T-helper 1 cell treated with Interleukin-12 subunit alpha and Interleukin-12 subunit beta and Interleukin-4 antibody, amounts not matched to agents 30 μg/mL and 1 μg/mL, for 36 hours (primary cell): ENCODE measurements around the gene UXS1.

Source experiments
- H3K27ac Mint-ChIP-seq: one replicate; pipeline ENCODE4 v1.8.0; 2021; ENCODE audit warnings: mild to moderate bottlenecking, mixed read lengths
- H3K27me3 Mint-ChIP-seq: one replicate; pipeline ENCODE4 v1.8.0; 2021; ENCODE audit warnings: low read depth, mixed read lengths
- H3K36me3 Mint-ChIP-seq: one replicate; pipeline ENCODE4 v1.8.0; 2021; ENCODE audit warnings: low read depth, mixed read lengths
- H3K4me1 Mint-ChIP-seq: one replicate; pipeline ENCODE4 v1.8.0; 2021; ENCODE audit warnings: low read depth, mixed read lengths
- H3K4me3 Mint-ChIP-seq: one replicate; pipeline ENCODE4 v1.8.0; 2021; ENCODE audit warnings: mild to moderate bottlenecking, moderate library complexity, mixed read lengths
- H3K9me3 Mint-ChIP-seq: one replicate; pipeline ENCODE4 v1.8.0; 2021; ENCODE audit warnings: mixed read lengths

Gene UXS1

DNA sequence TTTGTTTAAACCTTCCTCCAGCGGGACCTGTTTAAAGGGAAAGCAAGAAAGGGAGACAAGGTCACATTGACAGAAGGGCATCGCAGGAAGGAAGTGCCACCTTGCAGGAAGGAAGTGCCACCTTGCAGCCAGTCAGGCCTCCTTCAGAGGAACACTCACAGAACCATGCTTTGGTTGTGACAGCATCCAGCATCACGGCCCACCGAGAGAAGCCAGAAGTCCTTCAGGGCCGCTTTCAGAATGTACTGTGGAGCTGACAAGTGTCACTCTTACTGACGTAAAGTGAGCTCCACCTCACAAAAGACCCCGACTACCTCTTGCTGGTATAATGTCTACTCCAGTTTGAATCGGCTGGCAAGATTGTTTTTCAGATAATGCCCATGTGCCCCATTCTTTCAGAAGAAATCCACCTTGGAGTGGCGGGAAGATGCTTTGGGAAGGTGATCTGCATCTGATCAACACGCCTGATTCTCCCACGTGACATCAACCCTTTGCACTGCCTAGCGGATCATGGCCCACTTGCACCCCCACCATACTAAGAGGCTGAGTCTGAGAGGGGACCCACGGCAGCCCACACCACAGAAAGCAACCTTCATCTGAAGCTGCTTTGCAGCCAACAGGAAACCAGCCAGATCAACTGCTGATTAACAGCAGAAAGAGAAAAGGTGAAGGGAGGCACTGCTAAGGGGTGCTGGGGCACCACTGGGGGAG lies 99.8 kb downstream of the UXS1 start:
- H3K27me3 Mint-ChIP-seq = no peaks in the 10 kb centered on the region
- peaks cover 33% of the 10 kb centered on the region for H3K4me1 Mint-ChIP-seq
- no peaks in the 10 kb centered on the region for H3K9me3 Mint-ChIP-seq
- H3K4me3 Mint-ChIP-seq = peak overlapping the region; percentile 75
- peaks cover 36% of the 10 kb centered on the region for H3K36me3 Mint-ChIP-seq
- H3K27ac Mint-ChIP-seq = peak overlapping the region; percentile 88

- peaks cover 37% of the 10 kb centered on the region for H3K36me3 Mint-ChIP-seq
- H3K27me3 Mint-ChIP-seq = no peaks in the 10 kb centered on the region
- H3K27ac Mint-ChIP-seq = no peak overlapping the region
- peaks cover 34% of the 10 kb centered on the region for H3K4me1 Mint-ChIP-seq
- no peak overlapping the region for H3K4me3 Mint-ChIP-seq
- H3K9me3 Mint-ChIP-seq = no peaks in the 10 kb centered on the region
Measured at GRCh38 chr2:106090916-106091618, 103.0 kb downstream of the UXS1 start.

GRCh38 chr2:106089611-106090010 lies 104.5 kb downstream of the UXS1 start:
- H3K27ac Mint-ChIP-seq = no peak overlapping the region
- no peak overlapping the region for H3K4me3 Mint-ChIP-seq
- H3K27me3 Mint-ChIP-seq = no peaks in the 10 kb centered on the region
- H3K36me3 Mint-ChIP-seq = peaks cover 34% of the 10 kb centered on the region
- no peaks in the 10 kb centered on the region for H3K9me3 Mint-ChIP-seq
- peaks cover 32% of the 10 kb centered on the region for H3K4me1 Mint-ChIP-seq

DNA sequence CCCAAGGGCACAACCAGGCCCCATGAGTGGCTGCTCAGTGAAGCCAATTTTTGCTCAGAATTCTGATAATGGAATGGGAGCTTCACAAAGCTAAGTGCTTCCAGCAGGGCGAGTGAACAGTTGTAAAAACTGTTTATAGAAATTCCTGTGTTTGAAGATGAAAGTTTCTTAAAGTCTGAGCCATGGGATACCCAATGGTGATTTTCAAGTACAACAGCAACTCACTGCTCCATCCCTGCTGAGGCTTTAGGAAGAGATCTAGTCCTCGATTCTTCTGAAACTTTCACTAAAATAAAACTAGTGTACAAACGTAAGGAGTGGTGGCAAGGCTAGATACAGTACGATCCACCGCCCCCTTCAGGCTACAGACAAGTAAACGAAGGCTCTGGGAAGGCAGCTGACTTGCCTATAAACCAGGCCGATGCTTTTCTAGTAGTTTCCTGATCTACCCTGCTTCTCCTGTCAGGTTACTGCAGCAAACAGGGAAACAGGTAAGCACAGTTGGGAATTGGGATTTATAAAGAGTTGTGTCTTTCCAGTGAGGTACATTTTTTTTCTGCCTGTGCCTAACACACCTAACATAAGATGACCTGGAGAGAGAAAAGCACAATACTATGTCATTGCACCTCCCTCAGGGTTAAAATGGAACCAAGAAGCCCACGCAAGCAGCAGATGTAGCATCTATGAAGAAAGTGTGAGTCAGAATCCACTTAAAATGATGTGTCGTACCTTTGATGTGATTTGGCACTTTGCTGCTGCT lies 108.7 kb downstream of the UXS1 start:
- no peaks in the 10 kb centered on the region for H3K9me3 Mint-ChIP-seq
- peaks cover 8% of the 10 kb centered on the region for H3K27me3 Mint-ChIP-seq
- no peak overlapping the region for H3K4me3 Mint-ChIP-seq
- peak overlapping the region; percentile 79 for H3K27ac Mint-ChIP-seq
- H3K4me1 Mint-ChIP-seq = peaks cover 21% of the 10 kb centered on the region
- peaks cover 5% of the 10 kb centered on the region for H3K36me3 Mint-ChIP-seq

- Mint-ChIP-seq H3K9me3 (no peaks in the 10 kb centered on the region), H3K4me3 (no peak overlapping the region), H3K27me3 (peaks cover 8% of the 10 kb centered on the region), H3K4me1 (peaks cover 8% of the 10 kb centered on the region), H3K27ac (no peak overlapping the region), H3K36me3 (peaks cover 1% of the 10 kb centered on the region)
Measured at GRCh38 chr2:106080959-106081358, 113.1 kb downstream of the UXS1 start.

GRCh38 chr2:106078096-106078495 lies 116.0 kb downstream of the UXS1 start:
- H3K4me1 Mint-ChIP-seq = peaks cover 5% of the 10 kb centered on the region
- H3K27me3 Mint-ChIP-seq = peaks cover 5% of the 10 kb centered on the region
- H3K36me3 Mint-ChIP-seq = peaks cover 1% of the 10 kb centered on the region
- no peak overlapping the region for H3K4me3 Mint-ChIP-seq
- no peak overlapping the region for H3K27ac Mint-ChIP-seq
- H3K9me3 Mint-ChIP-seq = no peaks in the 10 kb centered on the region

- Mint-ChIP-seq H3K9me3 (no peaks in the 10 kb centered on the region), H3K4me1 (peaks cover 5% of the 10 kb centered on the region), H3K36me3 (peaks cover 1% of the 10 kb centered on the region), H3K4me3 (no peak overlapping the region), H3K27ac (no peak overlapping the region), H3K27me3 (peaks cover 5% of the 10 kb centered on the region)
Measured at GRCh38 chr2:106076941-106077340, 117.2 kb downstream of the UXS1 start.

DNA sequence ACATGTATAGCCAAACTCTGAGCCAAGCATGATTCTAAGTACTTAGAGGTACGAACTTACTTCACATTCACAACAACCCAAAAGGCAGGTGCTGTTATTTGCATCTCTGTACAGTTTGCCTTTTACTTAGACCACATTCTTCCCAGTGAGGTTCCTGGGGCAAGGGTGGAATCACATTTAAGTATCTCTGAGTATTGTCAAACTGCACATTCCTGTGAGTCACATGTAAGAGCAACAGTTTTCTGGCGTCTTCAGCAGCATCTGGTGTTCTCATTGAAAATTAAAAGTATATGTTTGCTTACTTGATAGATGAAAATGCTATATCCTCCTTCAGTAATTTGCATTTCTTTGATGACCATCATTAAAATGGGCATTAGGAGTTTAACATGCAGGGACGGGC lies 119.1 kb downstream of the UXS1 start:
- no peak overlapping the region for H3K27ac Mint-ChIP-seq
- H3K4me1 Mint-ChIP-seq = peaks cover 5% of the 10 kb centered on the region
- H3K4me3 Mint-ChIP-seq = no peak overlapping the region
- H3K9me3 Mint-ChIP-seq = no peaks in the 10 kb centered on the region
- no peaks in the 10 kb centered on the region for H3K36me3 Mint-ChIP-seq
- H3K27me3 Mint-ChIP-seq = no peaks in the 10 kb centered on the region

DNA sequence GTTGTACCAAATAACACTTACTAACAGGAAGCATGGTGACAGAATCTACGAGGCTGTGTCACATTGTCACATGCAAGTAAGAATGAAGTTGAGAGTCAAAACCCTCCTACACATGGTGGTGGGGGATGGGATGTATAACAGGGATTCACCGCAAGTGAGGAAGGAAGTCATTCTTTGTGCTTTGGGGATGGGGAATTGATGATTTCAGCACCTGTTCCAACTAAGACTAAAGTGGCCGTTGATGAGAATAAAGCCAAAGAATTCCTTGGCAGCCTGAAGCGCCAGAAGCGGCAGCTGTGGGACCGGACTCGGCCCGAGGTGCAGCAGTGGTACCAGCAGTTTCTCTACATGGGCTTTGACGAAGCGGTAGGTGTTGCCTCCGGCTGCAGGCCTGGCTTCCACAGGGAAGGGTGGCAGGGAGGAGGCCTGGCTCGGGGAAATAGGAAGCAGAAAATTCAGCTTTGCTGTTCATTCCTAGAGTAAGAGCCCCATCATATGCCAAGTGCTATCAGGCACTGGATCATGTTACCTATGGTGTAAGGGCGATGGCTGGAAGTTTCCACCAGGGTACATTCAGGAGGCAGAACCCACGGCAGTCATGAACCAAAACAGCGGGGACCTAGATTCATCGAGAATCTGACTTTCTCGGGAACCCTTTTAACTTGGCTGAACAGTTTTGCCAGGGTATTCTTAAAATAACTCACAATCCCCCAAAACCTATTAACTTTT lies 120.3 kb downstream of the UXS1 start:
- Mint-ChIP-seq H3K9me3 (no peaks in the 10 kb centered on the region), H3K27ac (no peak overlapping the region), H3K4me1 (peaks cover 6% of the 10 kb centered on the region), H3K36me3 (no peaks in the 10 kb centered on the region), H3K27me3 (peaks cover 11% of the 10 kb centered on the region), H3K4me3 (no peak overlapping the region)

- H3K4me3 Mint-ChIP-seq = no peak overlapping the region
- no peak overlapping the region for H3K27ac Mint-ChIP-seq
- H3K9me3 Mint-ChIP-seq = no peaks in the 10 kb centered on the region
- peaks cover 3% of the 10 kb centered on the region for H3K36me3 Mint-ChIP-seq
- peaks cover 13% of the 10 kb centered on the region for H3K4me1 Mint-ChIP-seq
- peaks cover 32% of the 10 kb centered on the region for H3K27me3 Mint-ChIP-seq
Measured at GRCh38 chr2:106070181-106070580, 123.9 kb downstream of the UXS1 start.

- peaks cover 9% of the 10 kb centered on the region for H3K4me1 Mint-ChIP-seq
- peaks cover 46% of the 10 kb centered on the region for H3K27me3 Mint-ChIP-seq
- no peak overlapping the region for H3K27ac Mint-ChIP-seq
- H3K9me3 Mint-ChIP-seq = no peaks in the 10 kb centered on the region
- H3K4me3 Mint-ChIP-seq = no peak overlapping the region
- peaks cover 3% of the 10 kb centered on the region for H3K36me3 Mint-ChIP-seq
Measured at GRCh38 chr2:106068451-106068850, 125.7 kb downstream of the UXS1 start.

GRCh38 chr2:106065983-106066820 lies 127.9 kb downstream of the UXS1 start:
- no peak overlapping the region for H3K27ac Mint-ChIP-seq
- H3K27me3 Mint-ChIP-seq = peaks cover 46% of the 10 kb centered on the region
- H3K4me1 Mint-ChIP-seq = peaks cover 8% of the 10 kb centered on the region
- peak overlapping the region; percentile 47 for H3K4me3 Mint-ChIP-seq
- peaks cover 3% of the 10 kb centered on the region for H3K36me3 Mint-ChIP-seq
- H3K9me3 Mint-ChIP-seq = no peaks in the 10 kb centered on the region

- Mint-ChIP-seq H3K27ac (no peak overlapping the region), H3K9me3 (no peaks in the 10 kb centered on the region), H3K27me3 (peaks cover 46% of the 10 kb centered on the region), H3K4me1 (peaks cover 8% of the 10 kb centered on the region), H3K4me3 (no peak overlapping the region), H3K36me3 (peaks cover 3% of the 10 kb centered on the region)
Measured at GRCh38 chr2:106065268-106065982, 128.7 kb downstream of the UXS1 start.
